ENCODE results near the gene ALG2. TPM values are rescaled to one million over a fixed set of nuclear protein-coding genes. Genes with fewer than 3 reads are reported as not detected.

The ALG2 gene
- total RNA-seq, 4 donors from 2014 or later, result 7.9 to 38.4 (median 22.3) TPM

DNA sequence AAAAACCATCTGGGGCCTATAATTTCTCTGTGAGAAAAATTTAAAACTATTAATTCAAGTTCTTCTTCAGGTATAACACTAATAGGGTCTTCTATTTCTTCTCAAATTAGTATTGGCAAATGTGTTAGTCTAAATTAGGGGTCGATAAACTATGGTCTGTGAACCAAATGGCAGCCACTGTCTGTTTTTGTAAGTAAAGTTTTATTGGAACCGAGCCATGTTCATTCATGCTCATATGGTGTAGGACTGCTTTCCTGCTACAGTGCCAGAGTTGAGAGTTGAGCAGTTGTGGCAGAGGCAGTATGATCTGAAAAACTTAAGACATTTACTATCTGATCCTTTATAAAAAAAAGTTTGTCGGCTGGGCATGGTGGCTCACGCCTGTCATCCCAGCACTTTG is 29.4 kb upstream of the ALG2 start:
- WGBS, 2 donors (ENCODE audit: low coverage in 1 of 2), result 89 to 94% methylated on average over 4 of the region's 4 CpGs
- TF ChIP-seq POLR2A (IDR thresholded peaks at IDR 0.05) (no peak), EP300 (IDR thresholded peaks at IDR 0.05; ENCODE audit: low read depth) (no peak), POLR2AphosphoS5 (IDR thresholded peaks at IDR 0.05) (no peak)
- TF ChIP-seq, protein P1, sequence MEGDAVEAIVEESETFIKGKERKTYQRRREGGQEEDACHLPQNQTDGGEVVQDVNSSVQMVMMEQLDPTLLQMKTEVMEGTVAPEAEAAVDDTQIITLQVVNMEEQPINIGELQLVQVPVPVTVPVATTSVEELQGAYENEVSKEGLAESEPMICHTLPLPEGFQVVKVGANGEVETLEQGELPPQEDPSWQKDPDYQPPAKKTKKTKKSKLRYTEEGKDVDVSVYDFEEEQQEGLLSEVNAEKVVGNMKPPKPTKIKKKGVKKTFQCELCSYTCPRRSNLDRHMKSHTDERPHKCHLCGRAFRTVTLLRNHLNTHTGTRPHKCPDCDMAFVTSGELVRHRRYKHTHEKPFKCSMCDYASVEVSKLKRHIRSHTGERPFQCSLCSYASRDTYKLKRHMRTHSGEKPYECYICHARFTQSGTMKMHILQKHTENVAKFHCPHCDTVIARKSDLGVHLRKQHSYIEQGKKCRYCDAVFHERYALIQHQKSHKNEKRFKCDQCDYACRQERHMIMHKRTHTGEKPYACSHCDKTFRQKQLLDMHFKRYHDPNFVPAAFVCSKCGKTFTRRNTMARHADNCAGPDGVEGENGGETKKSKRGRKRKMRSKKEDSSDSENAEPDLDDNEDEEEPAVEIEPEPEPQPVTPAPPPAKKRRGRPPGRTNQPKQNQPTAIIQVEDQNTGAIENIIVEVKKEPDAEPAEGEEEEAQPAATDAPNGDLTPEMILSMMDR (IDR thresholded peaks at IDR 0.05), result no peak
- Histone ChIP-seq H3K36me3 (no peaks in the 10 kb centered on the region), H3K9me3 (no peaks in the 10 kb centered on the region), H3K4me1 (no peaks in the 10 kb centered on the region), H3K27ac (no peak overlapping the region), H3K27me3 (no peaks in the 10 kb centered on the region), H3K4me3 (no peak overlapping the region)
- intact Hi-C loops (cut with DNase I; ENCODE audit: low total_unique reads) (no loop called here), in situ Hi-C loops (cut with MboI; ENCODE audit: low pct_ligation_motif_present in 1 of 4, low pct_unique_long_range_greater_than_20kb in 1 of 4, low sequenced_read_pairs in 3 of 4) (no loop called here)
- no peak for DNase-seq

DNA sequence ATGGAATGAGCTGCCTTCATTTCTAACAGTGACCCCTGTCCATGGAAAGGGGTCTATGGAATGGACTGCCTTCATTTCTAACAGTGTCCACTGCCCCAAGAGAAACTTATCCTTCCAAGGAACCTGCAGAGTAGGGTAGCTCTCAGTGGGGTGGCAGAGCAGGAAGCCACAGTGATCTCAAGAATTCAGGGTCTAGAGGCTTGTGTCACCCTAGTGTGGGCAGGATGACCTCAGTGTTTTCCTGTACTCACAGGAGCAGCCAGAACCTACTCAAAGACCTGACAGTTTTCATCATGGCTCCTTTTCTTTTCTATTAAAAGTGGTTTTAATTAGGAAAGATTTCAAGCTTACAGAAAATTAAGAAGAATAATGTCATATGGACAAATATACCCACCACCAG is 27.9 kb upstream of the ALG2 start:
- TF ChIP-seq EP300 (IDR thresholded peaks at IDR 0.05; ENCODE audit: low read depth) (no peak), POLR2A (IDR thresholded peaks at IDR 0.05) (no peak), POLR2AphosphoS5 (IDR thresholded peaks at IDR 0.05) (no peak)
- TF ChIP-seq, protein P1 (IDR thresholded peaks at IDR 0.05), result no peak
- DNase-seq, result no peak
- no peak overlapping the region for H3K27ac ChIP-seq
- intact Hi-C loops (cut with DNase I; ENCODE audit: low total_unique reads) (no loop called here), in situ Hi-C loops (cut with MboI; ENCODE audit: low pct_ligation_motif_present in 1 of 4, low pct_unique_long_range_greater_than_20kb in 1 of 4, low sequenced_read_pairs in 3 of 4) (no loop called here)
- H3K4me1 ChIP-seq, result no peaks in the 10 kb centered on the region
- no peaks in the 10 kb centered on the region for H3K27me3 ChIP-seq
- H3K36me3 ChIP-seq, result no peaks in the 10 kb centered on the region
- no peaks in the 10 kb centered on the region for H3K9me3 ChIP-seq
- no peak overlapping the region for H3K4me3 ChIP-seq

DNA sequence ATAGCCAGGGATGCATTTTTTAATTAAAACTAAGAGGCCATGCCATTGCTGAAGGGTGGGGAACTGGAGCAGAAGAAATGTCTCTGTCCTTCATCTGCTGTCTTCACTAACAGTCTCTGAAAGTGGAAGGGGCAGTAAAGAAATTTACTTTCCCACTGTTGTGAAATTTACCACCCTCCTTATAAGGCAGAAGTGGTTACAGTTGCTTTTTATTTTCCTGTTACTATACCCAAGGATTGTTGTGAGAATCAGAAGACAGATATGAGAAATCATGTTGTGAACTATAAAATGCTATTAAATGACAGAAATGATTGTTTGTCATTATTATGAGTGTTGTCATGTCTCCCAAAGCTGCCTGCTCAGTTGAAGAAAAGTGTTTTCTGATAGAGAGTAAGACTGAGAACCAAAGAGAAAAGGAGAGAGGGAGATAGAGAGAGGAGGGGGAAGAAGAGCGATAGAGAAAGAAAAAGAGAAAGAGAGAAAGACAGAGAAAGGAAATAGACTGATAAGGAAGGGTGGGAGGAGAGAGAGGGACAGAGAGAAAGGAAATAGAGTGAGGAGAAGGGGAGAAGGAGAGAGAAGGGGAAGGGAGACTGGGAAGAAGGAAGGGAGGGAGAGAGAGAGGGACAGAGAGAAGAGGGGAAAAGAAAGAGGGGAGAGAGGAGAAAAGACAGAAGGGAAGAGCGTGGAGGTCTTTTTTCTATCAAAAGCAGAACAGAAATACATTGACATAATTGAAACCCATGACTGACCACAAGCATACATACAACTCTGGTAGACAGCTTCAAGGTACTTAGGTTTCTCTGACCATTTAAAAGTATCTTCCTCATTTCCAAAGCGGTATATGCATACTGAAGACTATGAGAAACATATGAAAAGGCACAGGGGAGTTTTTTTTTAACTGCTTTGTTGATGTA is 22.9 kb upstream of the ALG2 start:
- H3K4me1 ChIP-seq, result no peaks in the 10 kb centered on the region
- no peak for DNase-seq
- no peak overlapping the region for H3K4me3 ChIP-seq
- intact Hi-C loops (cut with DNase I; ENCODE audit: low total_unique reads), result no loop called here
- in situ Hi-C loops (cut with MboI; ENCODE audit: low pct_ligation_motif_present in 1 of 4, low pct_unique_long_range_greater_than_20kb in 1 of 4, low sequenced_read_pairs in 3 of 4), result no loop called here
- TF ChIP-seq POLR2AphosphoS5 (IDR thresholded peaks at IDR 0.05), result no peak
- TF ChIP-seq POLR2A (IDR thresholded peaks at IDR 0.05), result no peak
- TF ChIP-seq, protein P1 (IDR thresholded peaks at IDR 0.05), result no peak
- TF ChIP-seq EP300 (IDR thresholded peaks at IDR 0.05; ENCODE audit: low read depth), result no peak
- no peaks in the 10 kb centered on the region for H3K27me3 ChIP-seq
- 79 to 83% methylated on average over 3 of the region's 3 CpGs for WGBS, 2 donors (ENCODE audit: low coverage in 1 of 2)
- H3K36me3 ChIP-seq, result no peaks in the 10 kb centered on the region
- no peaks in the 10 kb centered on the region for H3K9me3 ChIP-seq
- no peak overlapping the region for H3K27ac ChIP-seq

DNA sequence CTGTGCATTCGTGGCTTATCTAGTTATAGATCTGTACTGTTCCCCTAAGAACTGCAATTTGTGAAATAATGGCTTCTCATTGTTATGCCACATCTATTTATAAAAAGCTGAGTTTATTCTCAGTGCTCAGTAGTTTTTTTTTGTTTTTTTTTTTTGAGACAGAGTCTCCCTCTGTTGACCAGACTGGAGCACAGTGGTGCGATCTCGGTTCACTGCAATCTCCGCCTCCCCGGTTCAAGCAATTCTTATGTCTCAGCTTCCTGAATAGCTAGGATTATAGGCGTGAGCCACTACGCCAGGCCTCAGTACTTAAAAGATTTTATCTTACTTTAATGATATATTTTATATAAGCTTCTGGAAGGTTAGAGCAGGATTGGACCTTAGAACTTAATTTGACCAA is 19.4 kb upstream of the ALG2 start:
- Histone ChIP-seq H3K36me3 (no peaks in the 10 kb centered on the region), H3K27me3 (no peaks in the 10 kb centered on the region), H3K4me1 (no peaks in the 10 kb centered on the region), H3K9me3 (no peaks in the 10 kb centered on the region), H3K4me3 (no peak overlapping the region), H3K27ac (no peak overlapping the region)
- in situ Hi-C loops (cut with MboI; ENCODE audit: low pct_ligation_motif_present in 1 of 4, low pct_unique_long_range_greater_than_20kb in 1 of 4, low sequenced_read_pairs in 3 of 4) (no loop called here), intact Hi-C loops (cut with DNase I; ENCODE audit: low total_unique reads) (no loop called here)
- DNase-seq, result no peak
- TF ChIP-seq POLR2A (IDR thresholded peaks at IDR 0.05), result no peak
- no peak for TF ChIP-seq EP300 (IDR thresholded peaks at IDR 0.05; ENCODE audit: low read depth)
- no peak for TF ChIP-seq POLR2AphosphoS5 (IDR thresholded peaks at IDR 0.05)
- TF ChIP-seq, protein P1 (IDR thresholded peaks at IDR 0.05), result no peak
- 87 to 96% methylated on average over 7 of the region's 7 CpGs for WGBS, 2 donors (ENCODE audit: low coverage in 1 of 2)
